GM19328 (cell line): Measurements from ENCODE around the gene ACADM.
"Not testable (repeated sequence)": the region's sequence is repeated elsewhere in the genome, so short reads cannot be mapped to it uniquely, and the experiment has no call there.

ENCODE experiments used
- ATAC-seq: cut with Tn5 transposase; IDR thresholded peaks from one replicate; pipeline ENCODE4 v1.9.1; 2021; ENCODE audit warnings: mild to moderate bottlenecking, moderate library complexity; ENCODE audit not compliant: unreplicated experiment

ACADM gene

DNA sequence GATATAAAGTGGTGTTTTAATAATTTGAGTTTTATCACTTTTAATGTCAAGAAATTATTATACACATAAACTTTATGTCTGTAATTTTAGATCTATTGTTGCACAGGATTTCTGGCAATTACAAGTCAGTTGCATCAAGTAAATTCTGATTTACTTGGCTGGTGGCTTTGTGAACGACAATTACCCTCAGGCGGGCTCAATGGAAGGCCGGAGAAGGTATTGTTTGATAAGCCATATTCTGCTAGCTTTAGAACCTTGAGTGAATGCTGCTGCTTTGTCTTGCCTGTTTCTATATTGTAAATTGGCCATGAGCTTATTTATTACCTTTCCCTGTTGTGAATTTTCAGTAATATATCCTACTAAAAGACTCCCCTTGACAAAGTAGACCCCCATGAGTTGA lies 67.6 kb downstream of the ACADM start:
- ATAC-seq: no peak

DNA sequence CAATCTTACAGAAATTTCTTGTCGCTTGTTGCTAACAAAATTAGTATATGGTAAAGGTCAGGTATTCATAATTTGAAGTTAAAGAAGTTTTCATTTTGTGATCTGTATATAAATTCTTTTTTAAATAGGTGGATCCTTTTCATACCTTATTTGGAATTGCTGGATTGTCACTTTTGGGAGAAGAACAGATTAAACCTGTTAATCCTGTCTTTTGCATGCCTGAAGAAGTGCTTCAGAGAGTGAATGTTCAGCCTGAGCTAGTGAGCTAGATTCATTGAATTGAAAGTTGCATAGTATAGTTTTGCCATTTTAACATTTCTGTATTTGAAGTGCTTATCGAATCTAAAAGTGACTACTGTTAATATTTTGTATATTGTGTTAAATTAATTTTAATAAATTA lies 69.9 kb downstream of the ACADM start:
- no peak for ATAC-seq

DNA sequence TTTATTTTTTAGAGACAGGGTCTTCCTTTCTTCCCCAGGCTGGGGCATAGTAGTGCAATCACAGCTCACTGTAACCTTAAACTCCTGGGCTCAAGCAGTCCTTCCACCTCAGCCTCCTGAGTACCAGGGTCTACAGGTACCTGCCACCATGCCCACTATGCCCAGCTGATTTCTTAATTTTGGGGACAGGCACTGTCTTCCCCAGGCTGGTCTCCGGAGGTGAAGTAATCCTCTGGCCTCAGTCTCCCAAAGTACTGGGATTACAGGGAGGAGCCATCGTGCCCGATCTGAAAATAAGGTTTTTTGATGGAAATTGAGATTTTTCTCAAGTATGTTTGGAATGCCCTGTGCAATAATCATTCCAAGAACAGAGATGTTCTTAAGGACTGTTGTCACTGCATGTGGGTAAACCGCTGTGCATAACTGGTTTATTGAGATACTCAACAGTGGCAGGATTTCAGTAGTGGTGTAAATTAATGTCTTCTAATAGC lies 71.2 kb downstream of the ACADM start:
- no peak for ATAC-seq

DNA sequence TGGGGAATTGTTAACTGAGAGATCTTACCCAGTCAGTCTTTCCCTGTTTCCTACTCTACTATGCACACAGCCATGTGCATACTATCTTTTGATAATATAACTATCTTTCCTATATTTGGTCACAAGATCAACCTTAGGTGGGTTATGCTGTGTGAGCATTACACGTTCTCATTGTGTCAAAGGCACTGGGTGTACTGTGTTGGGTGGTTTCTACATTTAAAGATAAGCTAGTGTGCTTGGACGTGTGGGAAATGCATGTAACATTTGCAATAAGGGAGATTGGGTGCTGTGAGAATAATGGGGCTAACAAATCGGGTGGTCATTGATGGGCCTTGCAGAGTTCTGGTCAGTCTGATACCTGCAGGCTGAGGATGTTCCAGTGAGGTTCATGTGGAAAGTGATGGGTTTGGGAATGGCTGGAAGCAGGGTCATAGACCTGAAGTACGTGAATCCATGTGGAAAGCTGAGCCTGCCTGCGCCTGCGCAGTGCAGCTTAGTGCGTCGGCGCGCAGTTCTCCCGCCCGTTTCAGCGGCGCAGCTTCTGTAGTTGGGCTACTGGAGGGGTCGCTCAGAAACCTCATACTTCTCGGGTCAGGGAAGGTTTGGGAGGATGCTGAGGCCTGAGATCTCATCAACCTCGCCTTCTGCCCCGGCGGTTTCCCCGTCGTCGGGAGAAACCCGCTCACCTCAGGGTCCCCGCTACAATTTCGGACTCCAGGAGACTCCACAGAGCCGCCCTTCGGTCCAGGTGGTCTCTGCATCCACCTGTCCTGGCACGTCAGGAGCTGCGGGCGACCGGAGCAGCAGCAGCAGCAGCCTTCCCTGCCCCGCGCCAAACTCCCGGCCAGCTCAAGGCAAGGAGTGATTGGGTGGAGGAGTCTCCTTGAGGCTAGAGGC lies 72.1 kb downstream of the ACADM start, which contains the start of gene MSH4:
MSH4 (plus strand) TSS at position 507 of the 897 bp plus-strand sequence; CDS start at position 611, 104 bp downstream.
- no peak for ATAC-seq

DNA sequence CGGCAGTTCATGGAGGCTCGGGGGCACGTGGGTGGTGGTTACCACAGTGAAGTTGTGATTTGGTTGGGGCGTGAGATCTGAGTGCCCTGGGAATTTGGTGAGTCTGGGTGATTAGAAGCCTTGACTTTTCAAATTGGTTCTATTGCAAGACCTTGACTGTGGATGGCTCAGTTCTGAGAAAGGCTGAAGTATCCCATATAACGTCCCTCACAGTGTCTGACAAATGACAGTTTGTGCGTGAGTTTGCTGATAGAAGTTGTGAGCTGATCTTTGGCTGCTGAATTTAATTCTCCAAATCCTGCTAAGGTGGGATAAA lies 72.7 kb downstream of the ACADM start:
- no peak for ATAC-seq

DNA sequence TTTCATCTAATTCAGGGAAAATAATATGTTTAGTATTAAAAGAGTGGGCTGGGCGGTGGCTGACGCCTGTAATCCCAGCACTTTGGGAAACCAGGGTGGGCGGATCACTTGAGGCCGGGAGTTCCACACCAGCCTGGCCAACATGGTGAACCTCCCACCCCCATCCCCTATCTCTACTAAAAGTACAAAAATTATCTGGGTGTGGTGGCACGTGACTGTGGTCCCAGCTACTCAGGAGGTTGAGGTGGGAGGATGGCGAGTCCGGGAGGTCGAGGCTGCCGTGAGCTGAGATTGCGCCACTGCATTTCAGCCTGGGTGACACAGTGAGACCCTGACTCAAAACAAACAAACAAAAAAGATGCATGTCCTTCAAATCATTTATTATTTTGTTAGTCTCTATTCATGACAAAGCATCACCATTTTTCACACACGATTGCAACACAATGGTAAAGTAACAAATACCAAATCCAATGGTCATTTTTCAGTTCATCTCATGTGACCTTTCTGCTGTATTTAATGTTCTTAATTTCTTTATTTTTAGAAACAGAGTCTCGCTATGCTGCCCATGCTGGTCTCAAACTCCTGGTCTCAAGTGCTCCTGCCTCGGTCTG lies 73.2 kb downstream of the ACADM start:
- no peak for ATAC-seq

DNA sequence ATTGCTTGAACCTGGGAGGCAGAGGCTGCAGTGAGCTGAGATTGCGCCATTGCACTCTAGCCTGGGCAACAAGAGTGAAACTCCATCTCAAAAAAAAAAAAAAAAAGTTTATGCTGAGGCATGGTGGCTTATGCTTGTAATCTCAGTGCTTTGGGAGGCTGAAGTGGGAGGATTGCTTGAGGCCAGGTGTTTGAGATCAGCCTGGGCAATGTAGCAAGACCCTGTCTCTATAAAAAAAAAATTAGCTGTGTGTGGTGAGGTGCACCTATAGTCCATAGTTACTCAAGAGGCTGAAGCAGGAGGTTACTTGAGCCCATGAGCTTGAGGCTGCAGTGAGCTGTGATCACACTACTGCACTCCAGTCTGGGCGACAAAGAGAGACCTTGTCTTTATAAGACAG lies 77.0 kb downstream of the ACADM start:
- ATAC-seq: not testable (repeated sequence)

DNA sequence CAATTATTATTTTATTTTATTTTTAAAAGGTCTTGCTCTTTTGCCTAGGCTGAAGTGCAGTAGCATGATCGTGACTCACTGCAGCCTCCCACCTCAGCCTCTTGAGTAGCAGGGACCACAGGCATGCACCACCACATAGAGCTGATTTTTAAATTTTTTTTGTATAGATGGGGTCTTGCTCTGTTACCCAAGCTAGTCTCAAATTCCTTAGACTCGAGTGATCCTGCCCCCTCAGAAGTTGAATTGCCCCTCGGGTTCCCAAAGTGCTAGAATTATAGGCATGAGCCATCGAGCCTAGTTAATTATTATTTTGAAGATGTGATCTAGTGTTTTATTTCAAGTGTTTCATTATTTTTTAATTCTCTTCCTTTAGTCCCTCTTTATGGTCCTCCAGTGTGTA lies 84.4 kb downstream of the ACADM start:
- ATAC-seq: no peak

DNA sequence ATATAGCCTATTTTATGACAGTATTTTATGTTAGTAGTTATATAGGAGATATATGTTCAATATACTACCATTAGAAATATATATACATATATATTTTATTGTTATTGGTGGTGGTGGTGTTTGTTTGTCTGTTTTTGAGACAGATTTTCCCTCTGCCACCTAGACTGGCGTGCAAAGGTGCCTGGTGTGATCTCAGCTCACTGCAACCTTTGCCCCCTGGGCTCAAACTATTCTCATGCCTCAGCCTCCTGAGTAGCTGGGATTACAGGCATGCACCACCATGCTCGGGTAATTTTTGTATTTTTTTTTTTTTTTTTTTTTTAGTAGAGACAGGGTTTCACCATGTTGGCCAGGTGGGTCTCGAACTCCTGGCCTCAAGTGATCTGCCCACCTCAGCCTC lies 85.6 kb downstream of the ACADM start:
- not testable (repeated sequence) for ATAC-seq

DNA sequence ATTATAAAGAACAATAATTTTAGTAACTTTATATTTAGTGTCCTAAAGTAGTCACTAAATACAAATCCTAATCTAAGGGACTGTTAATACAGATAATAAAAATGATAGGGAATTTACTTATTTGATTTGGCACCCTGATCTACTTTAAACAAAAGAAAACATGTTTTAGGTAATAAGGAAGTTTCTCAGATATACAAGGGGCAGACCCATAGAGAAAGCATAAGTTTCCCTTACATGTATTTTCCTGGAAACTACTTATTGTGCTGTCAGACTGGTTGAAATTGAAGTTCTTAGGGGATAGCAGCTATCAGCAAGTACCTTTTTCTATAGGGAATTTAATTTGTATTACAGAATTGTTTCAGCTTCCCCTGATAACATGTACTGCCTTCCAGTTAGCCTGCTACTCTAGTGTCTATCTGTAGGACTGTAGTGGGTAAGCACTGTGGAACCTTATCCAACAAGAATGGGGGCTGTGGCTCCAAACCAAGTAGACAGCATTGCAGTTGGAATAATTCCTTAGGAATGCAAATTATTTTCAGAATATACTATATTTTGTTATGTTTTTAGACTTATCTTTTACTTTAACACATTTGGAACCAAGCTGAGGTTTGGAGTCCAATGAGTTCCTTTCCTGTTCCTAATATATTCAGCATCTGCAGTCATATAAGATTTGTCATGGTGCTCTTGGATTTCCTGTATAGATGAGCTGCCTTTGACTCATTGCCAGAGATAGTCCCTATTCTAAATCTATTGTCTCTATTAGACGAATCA lies 86.9 kb downstream of the ACADM start:
- ATAC-seq: no peak

DNA sequence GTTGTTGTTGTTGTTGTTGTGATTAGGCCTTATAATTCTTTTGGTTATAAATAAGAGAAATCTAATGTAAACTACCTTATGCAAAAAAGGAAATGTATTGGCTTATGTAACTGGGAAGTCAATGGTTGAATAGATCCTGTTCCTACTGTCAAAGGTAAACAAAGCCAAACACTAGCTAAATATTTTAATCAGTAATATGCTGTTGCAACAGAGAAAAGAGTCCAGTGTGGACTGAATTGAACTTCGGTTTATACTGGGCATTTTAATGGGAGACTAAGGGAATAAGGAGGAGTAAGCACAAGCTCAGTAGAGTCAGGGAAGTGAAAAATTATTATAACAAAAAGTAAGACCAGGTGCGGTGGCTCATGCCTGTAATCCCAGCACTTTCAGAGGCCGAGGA lies 87.6 kb downstream of the ACADM start:
- no peak for ATAC-seq
